SKM-1 (cell line): Measurements from ENCODE around the gene SORCS1.

ENCODE experiments used
- DNase-seq: peaks from one replicate; lab custom pipeline; 2025; ENCODE audit not compliant: unreplicated experiment; lab: John Stamatoyannopoulos, UW

Gene SORCS1

GRCh38 chr10:106694696-106695095 is 469.8 kb downstream of the SORCS1 start:
- DNase-seq: no peak

DNA sequence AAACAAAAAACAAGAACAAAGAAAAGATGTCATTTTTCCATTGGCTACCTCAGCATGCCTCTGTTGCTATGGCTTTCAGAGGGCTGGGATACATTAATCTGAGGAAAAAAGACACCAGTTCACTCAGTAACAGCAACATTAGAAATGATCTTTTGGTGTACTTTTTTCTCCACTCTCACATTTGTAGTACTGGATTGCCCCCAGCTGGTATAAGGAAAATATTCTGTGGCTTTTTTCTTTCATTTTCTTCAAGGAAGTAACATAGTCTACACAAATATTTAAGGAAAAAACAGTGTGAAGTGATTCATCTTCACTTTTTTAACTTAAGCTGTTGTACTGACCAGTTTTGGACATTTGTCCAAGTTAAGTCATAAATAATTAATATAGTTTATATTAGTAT is 482.3 kb downstream of the SORCS1 start:
- DNase-seq: no peak

GRCh38 chr10:106680061-106680460 is 484.4 kb downstream of the SORCS1 start:
- no peak for DNase-seq

DNA sequence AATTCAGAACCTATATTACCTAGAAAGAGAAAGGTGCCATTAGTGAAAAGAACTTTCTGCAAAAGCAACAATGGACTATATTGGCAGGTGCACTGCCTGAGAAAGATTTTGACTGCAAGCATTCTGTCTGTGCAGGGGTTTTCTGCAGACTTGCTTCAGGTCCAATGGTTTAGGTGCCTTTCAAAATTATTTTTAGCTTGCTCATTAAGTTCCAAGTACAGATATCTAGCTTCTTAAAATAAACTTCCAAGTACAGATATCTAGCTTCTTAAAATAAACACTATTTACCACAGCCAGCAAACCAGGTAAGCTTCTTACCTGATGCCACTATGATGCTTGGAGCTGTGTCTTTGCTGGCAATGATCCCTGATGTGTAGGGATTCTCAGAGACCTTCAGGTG is 485.2 kb downstream of the SORCS1 start:
- DNase-seq: no peak

DNA sequence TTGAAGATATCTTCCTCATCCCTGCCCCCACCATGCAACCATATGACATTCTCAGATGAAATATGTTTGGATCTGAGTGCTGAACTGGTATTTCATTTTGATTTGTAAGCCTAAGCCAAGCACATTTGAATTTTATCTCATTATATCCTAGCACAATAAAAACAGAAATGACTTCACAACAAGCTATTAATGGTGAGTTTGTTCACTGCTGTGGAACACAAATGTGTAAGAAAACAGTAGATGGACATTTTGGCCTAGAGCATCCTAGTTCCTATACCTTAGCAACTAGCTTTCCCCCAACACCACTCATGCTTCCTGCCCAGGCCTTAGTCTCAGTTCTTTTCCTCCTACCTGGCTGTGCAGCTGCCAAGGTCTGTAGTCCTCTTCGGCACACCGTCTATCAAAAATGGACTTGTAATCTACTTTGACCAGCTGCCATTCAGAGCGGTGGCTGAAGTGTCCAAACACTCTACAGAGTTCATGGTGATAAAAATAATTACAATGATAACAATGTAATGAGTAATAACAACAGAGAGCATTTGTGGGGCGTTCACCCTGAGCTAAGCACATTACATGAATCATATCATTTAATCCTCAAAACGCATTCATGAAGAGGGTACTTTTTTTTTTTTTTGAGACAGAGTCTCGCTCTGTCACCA is 491.9 kb downstream of the SORCS1 start:
- no peak for DNase-seq

DNA sequence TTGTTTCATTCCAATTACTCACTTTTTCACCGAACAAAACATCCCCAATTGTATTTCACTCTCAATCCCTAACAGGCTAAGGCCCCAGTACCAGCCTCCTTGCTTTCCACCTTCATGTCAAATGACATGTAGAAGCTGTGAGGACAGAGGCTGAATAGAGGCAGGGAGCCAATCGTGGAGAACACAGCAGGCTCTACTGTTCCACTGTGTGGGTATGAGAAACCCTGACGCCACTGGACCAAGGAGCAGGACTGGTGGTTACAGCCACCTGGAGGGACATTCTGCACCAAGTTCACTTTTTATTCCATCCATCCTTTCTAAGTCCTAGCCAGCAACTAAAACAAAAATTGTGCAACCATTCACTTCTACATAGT is 502.8 kb downstream of the SORCS1 start:
- DNase-seq: no peak

- DNase-seq: no peak
Observed at GRCh38 chr10:106661133-106661766, 503.3 kb downstream of the SORCS1 start.

DNA sequence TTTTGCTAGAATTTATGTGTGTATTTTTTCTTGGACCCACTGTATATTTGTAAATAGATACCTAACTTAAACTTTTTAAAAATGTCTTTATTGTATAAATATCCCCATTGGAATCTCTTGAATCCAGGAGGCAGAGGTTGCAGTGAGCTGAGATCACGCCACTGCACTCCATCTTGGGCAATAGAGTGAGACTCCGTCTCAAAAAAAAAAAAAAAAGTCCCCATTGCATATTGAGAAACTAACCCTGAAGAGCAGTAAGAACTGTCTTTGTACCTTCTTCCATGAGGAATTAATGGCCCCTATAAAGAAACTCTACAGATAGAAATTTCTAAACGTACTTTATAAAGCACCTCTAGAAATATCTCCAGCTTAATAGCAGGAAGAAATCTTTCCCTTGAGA is 504.0 kb downstream of the SORCS1 start:
- DNase-seq: no peak

- DNase-seq: no peak
Observed at GRCh38 chr10:106655636-106656035, 508.9 kb downstream of the SORCS1 start.

DNA sequence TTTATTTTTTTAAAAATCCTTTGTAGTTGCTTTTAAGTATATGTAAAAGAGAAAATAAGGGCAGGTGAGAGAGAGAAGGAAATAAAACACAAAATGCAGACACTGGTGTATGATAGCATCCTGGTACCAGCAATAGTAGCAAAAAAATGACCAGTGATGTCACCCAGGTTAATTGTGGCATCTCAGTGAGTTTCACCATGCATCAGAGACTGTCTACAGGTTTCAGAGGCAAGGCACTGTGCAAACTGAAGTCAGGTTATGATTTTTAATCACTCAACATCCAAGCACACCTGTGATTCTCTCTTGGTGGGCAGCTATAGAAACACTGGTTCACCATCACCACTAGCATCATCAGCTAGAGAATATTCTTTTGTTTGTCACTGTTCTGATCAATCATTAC is 509.3 kb downstream of the SORCS1 start:
- no peak for DNase-seq

DNA sequence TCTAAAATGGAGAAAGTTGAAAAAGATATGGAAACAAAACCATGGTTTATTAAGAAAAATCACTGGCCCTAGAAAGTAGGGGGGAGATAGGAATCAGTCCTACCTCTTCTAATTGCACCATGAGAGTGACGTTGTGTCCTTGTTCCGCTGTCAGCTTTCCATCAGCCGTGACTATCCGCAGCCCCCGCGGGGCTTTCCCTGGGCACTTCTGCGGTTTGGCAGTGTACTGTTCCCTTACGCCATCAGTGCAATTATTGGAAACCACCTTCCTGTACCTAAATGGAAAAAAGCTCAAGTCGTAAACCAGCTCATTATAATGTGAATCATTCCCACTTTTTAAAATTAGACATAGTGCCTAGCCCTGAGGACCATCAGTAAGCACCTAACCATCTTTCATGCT is 512.2 kb downstream of the SORCS1 start:
- DNase-seq: no peak

- no peak for DNase-seq
Observed at GRCh38 chr10:106648534-106649481, 515.7 kb downstream of the SORCS1 start.

DNA sequence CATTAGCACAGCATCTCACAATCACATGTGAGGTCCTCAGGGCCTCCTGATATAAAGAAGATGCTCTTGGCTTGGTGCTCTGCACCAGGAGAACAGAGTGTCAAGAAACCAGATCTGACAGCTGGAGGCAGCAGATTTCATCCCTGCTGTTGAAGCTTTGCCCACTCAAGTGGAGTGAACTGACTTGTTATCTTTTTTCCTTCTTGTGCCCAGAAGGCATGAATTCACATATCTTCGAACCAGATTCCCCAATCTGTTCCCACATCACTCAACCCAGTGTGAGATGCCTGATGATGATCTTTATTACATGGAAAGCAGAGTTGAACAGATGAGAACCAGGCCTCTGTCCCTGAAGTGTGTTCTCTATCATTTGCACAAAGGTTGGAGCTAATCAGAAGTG is 521.0 kb downstream of the SORCS1 start:
- no peak for DNase-seq

- DNase-seq: no peak
Observed at GRCh38 chr10:106637873-106638272, 526.6 kb downstream of the SORCS1 start.

- no peak for DNase-seq
Observed at GRCh38 chr10:106636766-106637491, 527.6 kb downstream of the SORCS1 start.

- no peak for DNase-seq
Observed at GRCh38 chr10:106635947-106636346, 528.6 kb downstream of the SORCS1 start.

DNA sequence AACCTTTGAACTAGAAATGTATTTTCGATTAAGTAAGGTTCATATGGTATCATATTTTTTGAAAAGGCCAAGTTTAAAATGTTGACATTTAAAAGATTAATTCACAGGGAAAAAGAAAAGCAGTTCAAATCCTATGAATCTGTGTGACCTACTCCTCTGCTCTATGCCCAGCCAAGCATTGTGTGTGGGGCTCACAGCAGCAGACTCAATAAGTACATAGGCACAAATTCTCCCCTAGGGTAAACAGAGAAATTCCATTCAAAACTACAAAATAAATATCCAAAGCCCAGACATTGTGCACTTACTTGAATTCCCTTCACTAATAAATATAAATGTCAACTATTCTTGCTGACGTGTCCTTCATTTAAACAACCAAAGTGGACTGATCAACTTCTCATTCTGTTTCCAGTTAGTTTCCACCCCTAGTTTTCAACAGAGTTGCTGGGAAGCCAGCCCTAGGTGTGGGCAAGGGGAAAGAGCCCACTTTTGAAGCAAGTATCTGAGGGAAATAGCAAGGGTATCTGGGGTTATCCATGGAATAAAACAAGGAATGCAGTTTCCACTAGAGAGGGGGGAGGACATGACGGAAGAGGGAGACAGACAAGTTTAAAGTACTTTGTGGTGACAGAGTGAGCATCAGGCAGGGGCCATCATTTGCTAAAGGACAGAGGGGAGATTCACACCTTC is 533.3 kb downstream of the SORCS1 start:
- DNase-seq: no peak

DNA sequence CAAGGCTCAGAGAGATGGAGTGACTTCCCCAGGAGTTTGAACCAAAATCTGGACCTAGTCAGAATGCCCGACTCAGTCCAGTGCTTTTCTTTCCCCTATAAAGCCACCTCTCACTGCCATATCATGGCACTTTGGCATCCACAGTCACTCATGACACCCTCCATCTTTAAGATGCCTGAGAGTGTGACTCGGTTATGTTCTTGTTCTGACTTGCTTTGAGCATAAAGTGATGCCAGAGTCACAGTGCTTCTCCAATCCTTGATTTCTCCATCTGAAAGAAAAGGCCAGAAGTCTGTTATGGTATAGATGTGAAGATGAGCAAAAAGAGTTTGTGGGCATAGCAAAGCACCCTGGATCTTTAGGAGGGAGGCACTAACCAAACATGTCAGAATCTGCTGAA is 538.1 kb downstream of the SORCS1 start:
- no peak for DNase-seq

GRCh38 chr10:106625751-106626150 is 538.8 kb downstream of the SORCS1 start:
- DNase-seq: no peak

- no peak for DNase-seq
Observed at GRCh38 chr10:106619346-106619745, 545.2 kb downstream of the SORCS1 start.

DNA sequence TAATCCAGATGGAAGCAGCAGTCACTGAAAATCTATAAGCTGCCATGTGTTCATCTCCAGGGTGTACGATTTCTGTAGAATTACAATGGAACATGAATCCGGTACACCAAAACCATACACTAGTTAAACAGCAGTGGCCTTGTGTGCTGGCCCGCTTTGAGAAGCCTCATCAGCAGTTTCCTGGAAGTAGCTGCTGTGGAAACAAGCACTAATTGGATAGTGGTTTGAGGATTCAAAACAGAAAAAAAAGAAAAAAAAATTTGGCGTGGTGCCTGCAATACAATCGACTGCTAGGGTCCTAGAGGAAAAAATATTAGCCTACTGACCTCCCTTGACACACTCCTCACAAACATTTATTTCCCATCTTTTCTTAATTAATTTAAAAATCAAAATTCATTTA is 545.9 kb downstream of the SORCS1 start:
- DNase-seq: no peak
